Activated CD4-positive, alpha-beta T cell treated with anti-CD3 and anti-CD28 coated beads for 24 hours (primary cell): Measurements from ENCODE around the gene PHF19.

Source experiments
- DNase-seq, 2 donors: peaks; one replicate each; pipeline ENCODE4 v3.0.0-alpha.2; 2020; ENCODE audit warnings: low read depth in 2 of 2

Gene PHF19

GRCh38 chr9:120873512-120873911 lies 3.5 kb downstream of the PHF19 start:
- DNase-seq = no peak

- DNase-seq = no peak
Observed at GRCh38 chr9:120872791-120873502, 4.0 kb downstream of the PHF19 start.

- no peak for DNase-seq
Observed at GRCh38 chr9:120870206-120870605, 6.8 kb downstream of the PHF19 start.

GRCh38 chr9:120869726-120870125 lies 7.3 kb downstream of the PHF19 start:
- DNase-seq = no peak

- no peak for DNase-seq
Observed at GRCh38 chr9:120869360-120869687, 7.7 kb downstream of the PHF19 start.

- peak; percentile 96 to 97 for DNase-seq
Observed at GRCh38 chr9:120868676-120869359, 8.2 kb downstream of the PHF19 start.

GRCh38 chr9:120868339-120868675 lies 8.7 kb downstream of the PHF19 start:
- DNase-seq = no peak

- DNase-seq = no peak
Observed at GRCh38 chr9:120867676-120868338, 9.2 kb downstream of the PHF19 start.

GRCh38 chr9:120866651-120867050 lies 10.3 kb downstream of the PHF19 start:
- DNase-seq = no peak

- no peak for DNase-seq
Observed at GRCh38 chr9:120865809-120866208, 11.2 kb downstream of the PHF19 start.

GRCh38 chr9:120865176-120865575 lies 11.8 kb downstream of the PHF19 start:
- no peak for DNase-seq

GRCh38 chr9:120864719-120865118 lies 12.3 kb downstream of the PHF19 start:
- DNase-seq = no peak

- DNase-seq = no peak
Observed at GRCh38 chr9:120863833-120864232, 13.2 kb downstream of the PHF19 start.

GRCh38 chr9:120862452-120862851 lies 14.5 kb downstream of the PHF19 start:
- DNase-seq = no peak

- DNase-seq = no peak
Observed at GRCh38 chr9:120861935-120862334, 15.1 kb downstream of the PHF19 start.

GRCh38 chr9:120860083-120860482 lies 16.9 kb downstream of the PHF19 start:
- no peak for DNase-seq

GRCh38 chr9:120859361-120859760 lies 17.6 kb downstream of the PHF19 start:
- DNase-seq = no peak

GRCh38 chr9:120857902-120858301 lies 19.1 kb downstream of the PHF19 start:
- no peak for DNase-seq

GRCh38 chr9:120857481-120857880 lies 19.5 kb downstream of the PHF19 start:
- DNase-seq = no peak

- no peak for DNase-seq
Observed at GRCh38 chr9:120856700-120857099, 20.3 kb downstream of the PHF19 start.

- no peak for DNase-seq
Observed at GRCh38 chr9:120855827-120856670, 20.9 kb downstream of the PHF19 start.

GRCh38 chr9:120854596-120855327 lies 22.2 kb downstream of the PHF19 start:
- no peak for DNase-seq
